HG03460 (cell line): ENCODE data around the gene PRKAG2.
"Not testable (repeated sequence)": the region's sequence is repeated elsewhere in the genome, so short reads cannot be mapped to it uniquely, and the experiment has no call there.

ENCODE experiments used
- ATAC-seq: cut with Tn5 transposase; IDR thresholded peaks from one replicate; pipeline ENCODE4 v1.9.1; 2021; ENCODE audit not compliant: unreplicated experiment

PRKAG2 gene

GRCh38 chr7:151837285-151838042, 39.5 kb downstream of the PRKAG2 start:
- no peak for ATAC-seq

- ATAC-seq, result no peak
These were observed 40.0 kb downstream of the PRKAG2 start for GRCh38 chr7:151836927-151837205.

- ATAC-seq, result no peak
These were observed 40.6 kb downstream of the PRKAG2 start for GRCh38 chr7:151836191-151836926.

GRCh38 chr7:151835636-151836035, 41.3 kb downstream of the PRKAG2 start:
- no peak for ATAC-seq

- no peak for ATAC-seq
These were observed 42.5 kb downstream of the PRKAG2 start for GRCh38 chr7:151834271-151835035.

GRCh38 chr7:151833691-151834090, 43.2 kb downstream of the PRKAG2 start:
- ATAC-seq, result no peak

- no peak for ATAC-seq
These were observed 43.7 kb downstream of the PRKAG2 start for GRCh38 chr7:151833213-151833651.

GRCh38 chr7:151832656-151833055, 44.3 kb downstream of the PRKAG2 start:
- ATAC-seq, result no peak

- ATAC-seq, result no peak
These were observed 44.8 kb downstream of the PRKAG2 start for GRCh38 chr7:151832138-151832537.

- no peak for ATAC-seq
These were observed 45.3 kb downstream of the PRKAG2 start for GRCh38 chr7:151831606-151832005.

- ATAC-seq, result no peak
These were observed 46.6 kb downstream of the PRKAG2 start for GRCh38 chr7:151830121-151830830.

- ATAC-seq, result no peak
These were observed 47.2 kb downstream of the PRKAG2 start for GRCh38 chr7:151829707-151830106.

GRCh38 chr7:151827620-151828019, 49.3 kb downstream of the PRKAG2 start:
- ATAC-seq, result no peak

GRCh38 chr7:151826316-151826715, 50.6 kb downstream of the PRKAG2 start:
- ATAC-seq, result not testable (repeated sequence)

- no peak for ATAC-seq
These were observed 51.2 kb downstream of the PRKAG2 start for GRCh38 chr7:151825721-151826120.

GRCh38 chr7:151824373-151824933, 52.5 kb downstream of the PRKAG2 start:
- no peak for ATAC-seq

GRCh38 chr7:151823566-151824372, 53.1 kb downstream of the PRKAG2 start:
- ATAC-seq, result no peak

- no peak for ATAC-seq
These were observed 54.3 kb downstream of the PRKAG2 start for GRCh38 chr7:151822541-151823181.

GRCh38 chr7:151821806-151822540, 54.9 kb downstream of the PRKAG2 start:
- no peak for ATAC-seq
